ENCODE results near the gene RHBDL3.

DNA sequence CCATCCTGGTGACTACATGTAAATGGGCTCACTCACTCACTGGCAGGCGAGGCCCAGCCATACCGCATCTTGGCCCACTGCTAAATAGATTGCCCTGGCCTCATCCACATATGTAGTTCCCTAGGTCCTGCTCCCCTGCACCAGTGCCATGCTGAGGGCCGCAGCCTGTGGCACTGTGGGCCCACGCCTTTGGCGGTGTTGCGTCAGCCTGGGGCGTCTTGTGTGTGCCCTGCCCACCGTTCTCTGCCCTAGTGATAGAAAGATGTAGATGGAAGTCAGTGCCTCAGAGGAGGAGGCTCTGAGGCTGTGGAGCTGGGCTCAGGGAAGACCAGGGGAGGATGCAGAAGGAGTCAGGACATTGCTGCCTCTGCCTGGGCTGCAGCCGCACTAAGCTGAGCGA is 57.4 kb downstream of the RHBDL3 start:
- TF ChIP-seq, protein P1, sequence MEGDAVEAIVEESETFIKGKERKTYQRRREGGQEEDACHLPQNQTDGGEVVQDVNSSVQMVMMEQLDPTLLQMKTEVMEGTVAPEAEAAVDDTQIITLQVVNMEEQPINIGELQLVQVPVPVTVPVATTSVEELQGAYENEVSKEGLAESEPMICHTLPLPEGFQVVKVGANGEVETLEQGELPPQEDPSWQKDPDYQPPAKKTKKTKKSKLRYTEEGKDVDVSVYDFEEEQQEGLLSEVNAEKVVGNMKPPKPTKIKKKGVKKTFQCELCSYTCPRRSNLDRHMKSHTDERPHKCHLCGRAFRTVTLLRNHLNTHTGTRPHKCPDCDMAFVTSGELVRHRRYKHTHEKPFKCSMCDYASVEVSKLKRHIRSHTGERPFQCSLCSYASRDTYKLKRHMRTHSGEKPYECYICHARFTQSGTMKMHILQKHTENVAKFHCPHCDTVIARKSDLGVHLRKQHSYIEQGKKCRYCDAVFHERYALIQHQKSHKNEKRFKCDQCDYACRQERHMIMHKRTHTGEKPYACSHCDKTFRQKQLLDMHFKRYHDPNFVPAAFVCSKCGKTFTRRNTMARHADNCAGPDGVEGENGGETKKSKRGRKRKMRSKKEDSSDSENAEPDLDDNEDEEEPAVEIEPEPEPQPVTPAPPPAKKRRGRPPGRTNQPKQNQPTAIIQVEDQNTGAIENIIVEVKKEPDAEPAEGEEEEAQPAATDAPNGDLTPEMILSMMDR (optimal IDR thresholded peaks at IDR 0.05 in 1 of 3, IDR thresholded peaks at IDR 0.05 in 1 of 3, conservative IDR thresholded peaks at IDR 0.05 in 1 of 3; ENCODE audit: extremely low read depth in 1 of 3, insufficient read depth in 2 of 3, low read length in 3 of 3) = no peak
- no peak for TF ChIP-seq EZH2 (IDR thresholded peaks at IDR 0.05; ENCODE audit: low read length)

Measured in keratinocyte (primary cell).